Ascending aorta (tissue), 2 donors: Measurements from ENCODE around the gene SAMD10. TPM values are rescaled to one million over a fixed set of nuclear protein-coding genes. Genes with fewer than 3 reads are reported as not detected.

Source experiments
- DNase-seq, 2 donors: peaks; one replicate each; pipeline ENCODE4 v3.0.0-alpha.2; 2019; ENCODE audit warnings: low spot score in 2 of 2
- H3K27ac ChIP-seq, 2 donors: fragments of 200-600 bp; sonication (generic); one replicate each; pipeline ENCODE4 v1.5.1; 2016 to 2017; ENCODE audit warnings: mild to moderate bottlenecking in 1 of 2
- H3K27me3 ChIP-seq: fragments of 200-600 bp; sonication (generic); one replicate; pipeline ENCODE4 v1.5.1; 2017
- H3K36me3 ChIP-seq, 2 donors: fragments of 200-600 bp; sonication (generic); one replicate each; pipeline ENCODE4 v1.5.1; 2016
- H3K4me1 ChIP-seq, 2 donors: fragments of 200-600 bp; sonication (generic); one replicate each; pipeline ENCODE4 v1.5.1; 2016 to 2017; ENCODE audit warnings: mild to moderate bottlenecking in 1 of 2
- H3K4me3 ChIP-seq, 2 donors: fragments of 200-600 bp; sonication (generic); one replicate each; pipeline ENCODE4 v1.5.1; 2016 to 2017; ENCODE audit warnings: mild to moderate bottlenecking in 1 of 2
- H3K9me3 ChIP-seq, 2 donors: fragments of 200-600 bp; sonication (generic); one replicate each; pipeline ENCODE4 v1.5.1; 2016
- CTCF ChIP-seq, 3 experiments: fragments of 200-600 bp in 2 of 3; fragments of 450-650 bp in 1 of 3; sonication (generic) in 2 of 3; IDR thresholded peaks; one replicate each; pipeline ENCODE4 v1.5.1; 2016 to 2019; ENCODE audit warnings: antibody characterized with exemption in 3 of 3, mild to moderate bottlenecking in 1 of 3, moderate library complexity in 1 of 3
- intact Hi-C: fragments of 100-400 bp; cut with DNase I; formaldehyde crosslinking; loops from one replicate; pipeline ENCODE4 v1.15.1; 2023
- total RNA-seq: library from RNA; depleted of rRNA; stranded (reverse); fragments of >200 nt; gene quantifications from one replicate; pipeline ENCODE4 v1.1.0, GENCODE V29; 2016

SAMD10 gene
- total RNA-seq, 1 donor from 2014 or later = not detected

- TF ChIP-seq CTCF (IDR thresholded peaks at IDR 0.05) = no peak
- no peaks in the 10 kb centered on the region for H3K27me3 ChIP-seq
- peak overlapping the region; percentile 70 to 79 for H3K27ac ChIP-seq
- peaks cover 12 to 18% of the 10 kb centered on the region in 2 donors for H3K36me3 ChIP-seq
- H3K9me3 ChIP-seq = no peaks in the 10 kb centered on the region
- peaks cover 13 to 16% of the 10 kb centered on the region in 2 donors for H3K4me1 ChIP-seq
- H3K4me3 ChIP-seq = peak overlapping the region; percentile 70 to 84
- peak in 1 of 2 donors; percentile 61 for DNase-seq
- intact Hi-C loops = no loop called here
These were observed 11.1 kb downstream of the SAMD10 start for GRCh38 chr20:63968136-63968927.

GRCh38 chr20:63967330-63968135 lies 11.9 kb downstream of the SAMD10 start:
- TF ChIP-seq CTCF (IDR thresholded peaks at IDR 0.05) = no peak
- intact Hi-C loops = no loop called here
- Histone ChIP-seq H3K4me1 (peaks cover 13 to 16% of the 10 kb centered on the region in 2 donors), H3K9me3 (no peaks in the 10 kb centered on the region), H3K4me3 (no peak overlapping the region), H3K27me3 (no peaks in the 10 kb centered on the region), H3K27ac (no peak overlapping the region), H3K36me3 (peaks cover 16 to 26% of the 10 kb centered on the region in 2 donors)
- no peak for DNase-seq

- Histone ChIP-seq H3K27ac (no peak overlapping the region), H3K27me3 (no peaks in the 10 kb centered on the region), H3K9me3 (no peaks in the 10 kb centered on the region), H3K36me3 (peaks cover 16 to 32% of the 10 kb centered on the region in 2 donors), H3K4me1 (peaks cover 13 to 16% of the 10 kb centered on the region in 2 donors), H3K4me3 (no peak overlapping the region)
- no peak for TF ChIP-seq CTCF (IDR thresholded peaks at IDR 0.05)
- intact Hi-C loops = no loop called here
- no peak for DNase-seq
These were observed 12.5 kb downstream of the SAMD10 start for GRCh38 chr20:63966944-63967322.

- DNase-seq = no peak
- intact Hi-C loops = no loop called here
- H3K9me3 ChIP-seq = no peaks in the 10 kb centered on the region
- H3K27ac ChIP-seq = no peak overlapping the region
- H3K36me3 ChIP-seq = peaks cover 16 to 37% of the 10 kb centered on the region in 2 donors
- peaks cover 13 to 16% of the 10 kb centered on the region in 2 donors for H3K4me1 ChIP-seq
- H3K4me3 ChIP-seq = no peak overlapping the region
- no peaks in the 10 kb centered on the region for H3K27me3 ChIP-seq
- no peak for TF ChIP-seq CTCF (IDR thresholded peaks at IDR 0.05)
These were observed 13.1 kb downstream of the SAMD10 start for GRCh38 chr20:63966172-63966943.

GRCh38 chr20:63964412-63964811 lies 15.0 kb downstream of the SAMD10 start:
- Histone ChIP-seq H3K4me1 (peaks cover 8 to 11% of the 10 kb centered on the region in 2 donors), H3K9me3 (no peaks in the 10 kb centered on the region), H3K27ac (no peak overlapping the region), H3K4me3 (no peak overlapping the region), H3K27me3 (no peaks in the 10 kb centered on the region), H3K36me3 (peaks cover 16 to 48% of the 10 kb centered on the region in 2 donors)
- intact Hi-C loops = no loop called here
- DNase-seq = no peak
- no peak for TF ChIP-seq CTCF (IDR thresholded peaks at IDR 0.05)
